GM21381 (cell line): ENCODE results near the gene RPL26.
"Not testable (repeated sequence)": the region's sequence is repeated elsewhere in the genome, so short reads cannot be mapped to it uniquely, and the experiment has no call there.

Experiments used
- ATAC-seq: cut with Tn5 transposase; IDR thresholded peaks from one replicate; pipeline ENCODE4 v1.9.1; 2021; ENCODE audit warnings: mild to moderate bottlenecking, moderate library complexity; ENCODE audit not compliant: unreplicated experiment

Gene RPL26

DNA sequence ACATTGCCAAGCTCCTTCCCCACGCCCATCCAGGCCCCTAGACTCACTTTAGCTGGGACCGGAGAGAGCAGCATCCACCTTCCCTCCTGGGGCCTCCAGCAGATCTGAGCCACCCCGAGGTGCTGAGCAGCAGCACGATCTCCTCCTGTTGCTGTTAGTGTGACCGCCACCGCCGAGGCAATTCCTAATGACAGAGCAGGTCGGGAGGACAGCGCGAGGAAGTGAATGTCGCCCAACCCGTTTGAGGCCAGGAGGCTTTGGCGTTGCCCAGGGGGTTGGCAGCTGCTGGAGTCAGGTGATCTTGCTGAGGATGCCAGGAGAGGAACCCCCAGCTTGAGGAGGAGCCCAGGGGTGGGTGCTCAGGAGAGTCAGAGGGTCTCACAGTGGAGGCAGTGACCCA lies 14.6 kb upstream of the RPL26 start, which contains the start of gene RNF222:
RNF222 (minus strand) TSS at position 192 of the 400 bp plus-strand sequence. CDS start 4,366 bp downstream, outside the sequence.
- ATAC-seq: no peak

DNA sequence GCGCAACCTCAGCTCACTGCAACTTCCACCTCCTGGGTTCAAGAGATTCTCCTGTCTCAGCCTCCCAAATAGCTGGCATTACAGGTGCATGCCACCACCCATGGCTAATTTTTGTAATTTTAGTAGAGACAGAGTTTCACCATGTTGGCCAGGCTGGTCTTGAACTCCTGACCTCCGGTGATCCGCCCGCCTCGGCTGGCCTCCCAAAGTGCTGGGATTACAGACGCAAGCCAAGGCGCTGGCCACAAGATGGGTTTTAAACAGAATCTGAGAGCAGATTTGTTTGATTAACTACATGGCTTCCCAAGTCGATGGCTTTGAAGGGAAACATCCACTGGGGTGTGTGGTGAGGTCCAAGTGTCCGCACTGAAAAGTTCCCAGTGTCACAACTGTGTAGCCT lies 11.5 kb upstream of the RPL26 start:
- not testable (repeated sequence) for ATAC-seq

DNA sequence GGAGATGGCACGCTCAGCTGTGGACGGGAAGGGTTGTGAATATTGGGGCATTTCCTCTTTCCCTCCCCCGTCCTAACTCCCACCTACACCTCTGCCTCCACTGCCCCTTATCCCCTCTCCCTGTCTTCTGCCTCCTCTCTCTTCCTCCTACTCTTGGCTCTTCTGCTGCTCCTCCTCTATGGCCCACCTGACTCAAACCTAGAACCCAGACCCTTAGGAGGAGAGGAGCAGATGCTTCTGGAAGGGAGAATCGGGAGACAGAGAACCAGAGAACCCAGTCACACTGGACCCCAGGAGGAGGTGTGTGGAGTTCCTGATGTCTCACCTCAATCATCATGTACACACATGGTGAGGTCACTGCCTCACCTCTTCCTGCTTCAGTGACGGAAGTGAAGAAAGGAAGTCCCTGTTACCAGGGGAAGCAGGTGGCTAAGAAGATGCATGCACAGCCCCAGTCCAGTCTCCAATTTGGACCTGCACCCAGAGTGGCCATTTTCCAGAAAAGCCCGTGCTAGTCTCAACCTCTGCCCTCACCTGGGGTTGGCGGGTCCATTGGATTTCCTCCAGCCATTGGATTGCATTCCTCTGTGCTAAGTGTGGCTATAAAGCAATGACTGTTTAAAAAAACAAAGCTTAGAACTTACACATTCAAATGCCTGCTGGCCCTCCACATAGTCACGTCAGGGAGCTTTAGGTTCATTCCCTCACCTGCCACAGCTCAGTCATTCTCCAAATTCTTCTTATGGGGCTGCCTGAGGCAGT lies 10.7 kb upstream of the RPL26 start:
- ATAC-seq: no peak

DNA sequence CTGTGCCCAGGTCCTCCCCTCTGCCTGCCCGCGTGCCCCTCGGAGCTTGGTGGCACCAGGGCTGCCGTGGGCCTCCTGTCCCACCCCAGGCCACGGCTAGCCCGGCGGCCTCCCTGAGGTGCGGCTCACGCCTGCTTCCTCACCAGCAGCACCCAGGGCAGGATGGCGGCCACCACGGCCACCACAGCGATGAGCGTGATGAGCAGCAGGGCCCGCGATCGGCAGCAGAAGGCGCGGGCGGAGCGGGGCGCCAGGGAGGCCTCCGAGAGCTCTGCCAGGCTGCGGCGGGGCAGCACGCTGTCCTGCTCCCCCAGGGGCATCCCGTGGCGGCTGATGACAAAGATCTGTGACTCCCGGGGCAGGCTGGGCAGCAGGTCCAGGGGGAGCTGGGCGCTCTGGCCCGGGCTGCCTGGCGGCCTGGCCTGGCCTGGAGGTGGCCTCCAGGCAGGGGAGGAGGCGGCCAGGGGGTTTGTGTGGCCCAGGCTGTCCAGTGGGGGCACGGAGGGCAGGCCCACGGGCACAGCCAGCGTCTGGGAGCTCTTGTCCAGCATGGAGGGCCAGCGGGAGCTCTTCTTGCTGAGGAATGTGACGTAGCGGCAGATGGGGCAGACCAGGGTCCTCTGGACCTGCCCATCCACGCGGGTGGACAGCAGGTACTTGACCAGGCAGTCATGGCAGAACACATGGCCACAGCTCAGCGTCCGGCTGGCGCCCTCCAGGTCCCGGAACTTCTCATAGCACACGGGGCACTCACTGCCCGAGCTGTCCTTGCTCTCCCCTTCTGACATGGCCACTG lies 9.9 kb upstream of the RPL26 start:
- no peak for ATAC-seq

DNA sequence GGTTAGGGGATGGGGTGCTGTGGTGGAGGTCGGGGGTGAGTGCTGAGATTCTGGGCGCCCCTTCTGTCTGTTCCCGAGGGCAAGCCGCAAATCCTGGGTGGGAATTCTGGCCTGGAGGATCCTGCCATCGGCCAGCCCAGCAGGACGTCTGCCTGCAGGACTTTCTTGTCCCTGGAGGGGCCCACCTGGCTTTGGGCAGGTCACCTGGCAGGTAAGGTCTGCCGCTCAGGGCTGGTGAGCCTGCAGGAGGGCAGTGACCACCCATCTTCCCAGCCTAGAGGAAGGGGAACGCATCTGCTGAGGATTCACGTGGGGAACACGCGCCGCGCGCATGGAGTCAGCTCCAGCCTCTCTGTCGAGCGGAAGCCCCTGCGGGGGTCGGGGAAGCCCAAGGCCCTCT lies 9.3 kb upstream of the RPL26 start:
- ATAC-seq: no peak

DNA sequence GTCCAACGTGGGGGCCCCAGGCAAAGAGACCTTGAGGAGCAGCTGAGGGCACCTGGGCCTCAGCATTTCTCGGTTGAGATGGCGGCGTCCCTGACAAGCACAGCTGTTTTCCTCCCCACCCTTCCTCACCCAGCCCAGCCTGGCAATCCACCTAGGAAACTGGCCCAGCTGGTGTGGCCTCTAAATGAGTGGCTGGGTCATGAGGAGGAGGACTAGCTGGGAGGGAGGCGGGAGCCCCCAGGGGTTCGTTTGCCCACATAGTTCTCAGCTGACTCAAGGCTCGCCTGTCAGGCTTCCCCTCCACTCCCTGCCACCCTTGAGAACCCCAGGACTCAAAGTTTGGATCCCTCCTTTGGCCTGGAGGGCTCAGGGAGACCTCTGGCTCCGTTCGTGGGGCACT lies 8.7 kb upstream of the RPL26 start:
- no peak for ATAC-seq

DNA sequence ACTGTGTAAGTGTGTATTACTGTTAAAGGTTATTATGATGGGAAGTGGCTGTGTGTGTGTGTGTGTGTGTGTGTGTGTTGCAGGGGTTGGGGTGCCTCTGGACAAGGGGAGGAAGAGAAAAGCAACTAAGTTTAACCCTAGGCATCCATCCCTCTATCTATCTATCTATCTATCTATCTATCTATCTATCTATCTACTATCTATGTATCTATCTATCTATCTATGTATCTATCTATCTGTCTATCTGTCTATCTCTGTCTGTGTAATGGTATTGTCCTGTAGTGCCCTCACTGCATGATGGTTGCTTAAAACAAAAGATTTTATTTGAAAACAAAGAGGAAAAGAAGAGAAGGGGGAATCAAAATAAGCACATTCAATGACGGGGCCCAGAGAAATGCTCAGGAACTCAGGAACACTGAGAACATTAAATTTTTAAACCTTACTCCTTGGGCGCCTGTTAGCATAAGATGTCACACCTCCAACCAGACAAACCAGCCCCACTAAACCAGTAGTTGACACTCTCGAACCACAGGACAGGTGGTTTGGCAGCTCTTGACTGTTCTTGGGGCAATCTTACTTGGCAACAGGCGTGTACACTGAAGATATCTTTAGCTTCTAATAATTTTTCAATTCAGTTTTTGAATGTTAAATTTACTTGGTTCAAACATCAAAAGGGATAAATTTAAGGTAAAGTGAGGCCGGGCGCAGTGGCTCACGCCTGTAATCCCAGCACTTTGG lies 5.1 kb upstream of the RPL26 start:
- no peak for ATAC-seq

DNA sequence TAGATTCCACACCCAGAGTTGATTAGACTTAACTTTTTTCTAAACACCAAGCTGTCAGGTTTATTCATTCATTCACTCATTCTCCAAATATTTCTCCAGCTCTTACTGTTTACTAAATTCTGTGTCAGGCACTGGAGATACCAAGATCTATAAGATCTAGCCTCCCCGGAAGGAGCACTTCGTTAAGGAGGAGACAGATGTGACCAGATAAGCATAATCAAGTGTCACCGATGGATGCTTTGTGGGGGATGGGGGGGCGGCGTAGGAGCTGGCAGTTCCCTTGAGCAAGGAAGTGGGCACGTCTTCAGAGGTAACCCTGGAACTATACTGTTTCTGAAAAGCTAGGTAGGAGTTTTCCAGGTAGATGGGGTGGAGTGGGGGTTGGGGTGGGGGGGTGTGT lies 3.8 kb upstream of the RPL26 start:
- no peak for ATAC-seq

DNA sequence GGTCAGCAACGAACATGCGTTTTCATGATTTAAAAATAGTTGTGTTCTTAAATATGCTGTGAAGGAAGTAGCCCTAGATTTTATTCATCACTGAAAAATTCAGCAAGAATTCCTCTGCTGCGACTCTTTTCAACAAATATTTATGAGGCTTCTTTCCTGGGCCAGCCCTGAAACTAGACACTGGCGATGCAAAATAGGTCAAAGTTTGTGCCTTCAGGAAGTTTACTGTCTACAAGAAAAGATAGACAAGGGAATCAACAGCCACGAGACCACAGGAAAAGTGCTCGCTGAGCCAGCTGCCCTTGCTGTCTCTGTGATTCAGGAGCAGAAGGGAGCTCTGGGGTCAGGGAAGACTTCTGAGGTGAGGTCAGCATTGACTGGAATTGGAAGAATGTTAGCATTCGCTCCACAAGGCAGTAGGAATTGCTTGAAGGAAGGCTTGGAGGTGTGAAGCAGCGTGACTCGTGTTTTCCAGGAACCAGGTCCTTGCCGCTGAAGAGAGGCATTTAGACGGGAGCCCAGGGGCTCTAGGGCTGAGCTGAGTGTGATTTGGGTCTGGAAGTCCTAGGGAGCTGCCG lies 1.9 kb upstream of the RPL26 start:
- no peak for ATAC-seq

DNA sequence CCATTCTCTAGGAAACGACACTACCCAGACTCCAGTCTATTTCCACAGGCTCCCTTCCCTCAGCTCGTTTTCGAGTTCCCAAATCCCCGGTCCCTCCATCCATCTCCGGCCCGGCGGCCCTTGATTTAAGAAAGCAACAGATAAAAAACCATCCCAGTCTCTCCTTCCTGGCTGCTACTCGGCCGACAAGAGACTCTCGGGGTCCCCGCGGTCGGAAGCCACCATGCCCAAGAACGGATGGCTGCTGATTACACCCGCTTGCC lies 182 bp downstream of the RPL26 start:
- no peak for ATAC-seq

DNA sequence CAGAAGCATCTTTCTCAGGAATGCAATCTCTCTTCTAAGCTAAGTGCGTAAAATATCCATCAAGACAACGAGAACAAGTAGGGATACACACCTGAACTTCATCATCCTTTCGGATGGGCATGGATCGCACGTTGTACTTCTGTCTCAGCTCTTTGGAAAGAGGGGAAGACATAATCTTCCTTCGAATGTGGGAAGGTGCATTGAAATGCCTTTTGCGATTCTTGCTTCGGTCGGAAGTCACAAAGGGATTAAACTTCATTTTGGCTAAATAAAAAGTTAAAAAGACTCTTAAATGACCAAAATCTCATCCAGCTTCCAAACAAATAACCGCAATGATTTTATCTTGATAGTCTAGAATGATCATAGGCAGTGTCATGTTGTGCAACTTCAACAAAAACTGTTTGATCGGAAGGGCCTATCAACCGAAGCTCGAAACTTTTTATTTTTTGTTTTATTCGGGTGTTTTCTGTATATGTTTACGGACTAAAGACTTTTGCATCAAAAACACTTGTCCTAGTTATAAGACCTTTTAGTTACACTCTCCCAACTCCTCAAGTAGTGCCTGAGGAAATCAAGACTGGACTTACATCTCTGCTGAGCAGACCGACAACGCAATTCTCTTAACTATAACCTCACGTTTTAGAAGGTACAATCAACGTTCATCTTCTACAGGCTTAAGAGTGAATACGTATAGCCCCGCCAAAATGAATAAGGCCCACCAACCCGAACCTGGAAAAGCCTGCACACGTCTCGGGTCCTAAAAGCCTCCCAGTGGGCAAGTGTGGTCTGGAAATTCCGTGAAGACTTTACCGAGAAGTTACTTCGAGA lies 727 bp downstream of the RPL26 start:
- no peak for ATAC-seq

DNA sequence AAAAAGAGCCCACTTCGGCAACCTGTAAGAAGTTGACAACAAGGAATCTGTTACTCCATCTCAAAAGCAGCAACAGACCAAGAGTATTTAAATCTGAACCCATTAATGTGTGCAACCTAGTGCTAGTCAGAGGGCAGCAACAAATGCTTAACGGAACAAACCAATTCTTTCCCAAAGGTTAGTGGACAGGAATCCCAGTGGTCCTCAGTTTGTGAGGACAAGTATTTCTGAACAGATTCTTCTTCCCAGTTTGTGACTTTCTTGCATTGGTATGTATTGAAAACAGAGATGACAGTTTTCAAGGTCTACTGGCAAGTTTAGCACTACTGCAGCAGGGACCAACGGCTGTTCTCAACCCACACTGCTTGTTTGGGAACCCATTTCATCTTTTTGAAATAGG lies 2.9 kb downstream of the RPL26 start:
- no peak for ATAC-seq

DNA sequence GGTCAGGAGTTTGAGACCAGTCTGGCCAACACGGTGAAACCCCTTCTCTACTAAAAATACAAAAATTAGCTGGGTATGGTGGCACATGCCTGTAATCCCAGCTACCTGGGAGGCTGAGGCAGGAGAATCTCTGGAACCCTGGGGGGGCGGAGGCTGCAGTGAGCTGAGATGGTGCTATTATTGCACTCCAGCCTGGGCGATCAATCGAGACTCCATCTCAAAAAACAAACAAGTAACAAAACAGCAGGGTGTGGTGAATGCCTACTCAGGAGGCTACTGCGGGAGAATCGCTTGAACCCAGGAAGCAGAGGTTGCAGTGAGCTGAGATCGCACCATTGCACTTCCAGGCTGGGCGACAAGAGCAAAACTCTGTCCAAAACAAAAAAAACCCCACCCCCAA lies 4.9 kb downstream of the RPL26 start:
- not testable (repeated sequence) for ATAC-seq

DNA sequence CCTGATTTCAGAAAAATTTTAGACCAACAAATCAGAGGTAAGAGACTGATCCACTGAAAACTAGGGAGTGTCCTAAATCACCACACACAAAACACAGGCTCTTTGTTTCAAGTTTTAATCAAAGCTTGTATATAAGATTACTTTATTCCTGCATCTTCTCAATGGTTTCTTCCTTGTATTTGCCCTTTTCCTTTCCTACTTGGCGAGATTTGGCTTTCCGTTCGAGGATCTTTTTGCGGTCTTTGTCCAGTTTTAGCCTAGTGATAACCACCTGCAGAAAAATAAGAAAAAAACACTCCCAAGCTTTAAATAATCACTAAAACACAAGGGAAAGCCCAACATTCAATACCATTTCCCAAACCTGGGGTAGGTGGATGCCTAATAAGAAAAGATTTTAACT lies 5.6 kb downstream of the RPL26 start:
- no peak for ATAC-seq

DNA sequence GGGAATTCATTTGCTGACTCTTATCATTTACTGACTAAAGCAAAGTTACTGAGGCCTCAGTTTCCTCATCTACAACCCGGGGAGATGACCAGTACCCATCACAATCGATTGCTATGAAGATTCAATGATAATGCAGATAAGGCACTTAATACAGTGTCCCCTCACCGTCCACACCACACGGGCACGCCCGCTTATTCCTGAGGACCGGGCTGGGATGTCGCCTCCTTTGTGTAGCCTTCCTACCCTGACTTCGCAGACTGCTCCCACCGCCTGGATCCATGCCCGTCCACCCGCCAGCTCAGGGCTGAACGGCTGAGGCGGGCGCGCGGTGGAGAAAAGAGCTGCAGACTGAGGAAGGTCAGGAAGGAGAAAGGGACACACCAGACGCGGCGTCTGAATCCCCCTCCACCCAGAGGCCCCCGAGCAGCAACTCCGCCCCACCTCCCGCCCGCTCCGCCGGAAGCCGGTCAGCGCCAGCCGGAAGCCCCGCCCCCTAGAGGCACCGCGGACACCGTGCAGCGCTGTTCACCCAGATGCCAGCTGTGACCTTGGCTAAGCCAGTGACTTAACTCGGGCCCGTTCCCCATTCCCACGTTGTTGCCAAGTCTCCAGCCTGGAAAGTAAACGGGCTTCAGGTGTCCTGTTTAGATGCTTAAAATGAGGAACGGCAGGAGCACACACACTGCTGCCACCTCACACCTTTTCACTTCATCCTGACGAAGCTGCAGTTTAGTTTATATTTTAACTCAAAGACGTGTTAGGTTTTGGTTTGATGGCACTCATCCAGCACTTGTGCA lies 6.5 kb downstream of the RPL26 start, which contains the start of gene KRABD2:
KRABD2 (minus strand) TSS at position 434 of the 797 bp plus-strand sequence.
- peak; percentile 81 for ATAC-seq

DNA sequence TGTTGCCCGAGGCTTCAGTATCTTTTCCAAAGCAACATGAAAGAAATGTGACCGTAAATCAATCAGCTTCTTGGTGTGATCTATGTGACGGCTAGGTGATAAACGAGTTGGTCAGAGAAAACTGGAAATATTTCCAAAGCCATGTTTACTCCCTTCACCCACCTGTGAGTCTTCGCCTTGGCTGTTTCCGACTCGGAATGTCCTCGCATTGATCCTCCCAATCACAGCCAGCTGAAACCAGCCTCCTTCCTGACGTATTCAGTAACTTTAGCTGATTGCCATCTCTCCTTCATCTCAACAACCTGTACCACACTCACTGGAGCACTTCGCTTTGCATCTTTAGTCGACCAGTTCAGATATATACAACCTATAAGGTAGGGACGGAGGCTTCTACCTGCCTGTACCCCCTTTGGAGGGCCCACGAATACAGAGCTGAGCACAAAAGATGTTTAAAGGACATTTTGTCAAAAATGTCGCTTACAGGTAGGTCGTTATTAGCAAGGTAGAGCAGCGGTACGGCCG lies 7.2 kb downstream of the RPL26 start:
- no peak for ATAC-seq

DNA sequence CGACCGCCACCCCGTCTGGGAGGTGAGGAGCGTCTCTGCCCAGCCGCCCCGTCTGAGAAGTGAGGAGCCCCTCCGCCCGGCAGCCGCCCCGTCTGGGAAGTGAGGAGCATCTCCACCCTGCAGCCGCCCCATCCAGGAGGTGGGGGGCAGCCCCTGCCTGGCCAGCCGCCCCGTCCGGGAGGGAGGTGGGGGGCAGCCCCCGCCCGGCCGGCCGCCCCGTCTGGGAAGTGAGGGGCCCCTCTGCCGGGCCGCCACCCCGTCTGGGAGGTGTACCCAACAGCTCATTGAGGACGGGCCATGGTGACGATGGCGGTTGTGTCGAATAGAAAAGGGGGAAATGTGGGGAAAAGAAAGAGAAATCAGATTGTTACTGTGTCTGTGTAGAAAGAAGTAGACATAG lies 9.1 kb downstream of the RPL26 start:
- not testable (repeated sequence) for ATAC-seq

DNA sequence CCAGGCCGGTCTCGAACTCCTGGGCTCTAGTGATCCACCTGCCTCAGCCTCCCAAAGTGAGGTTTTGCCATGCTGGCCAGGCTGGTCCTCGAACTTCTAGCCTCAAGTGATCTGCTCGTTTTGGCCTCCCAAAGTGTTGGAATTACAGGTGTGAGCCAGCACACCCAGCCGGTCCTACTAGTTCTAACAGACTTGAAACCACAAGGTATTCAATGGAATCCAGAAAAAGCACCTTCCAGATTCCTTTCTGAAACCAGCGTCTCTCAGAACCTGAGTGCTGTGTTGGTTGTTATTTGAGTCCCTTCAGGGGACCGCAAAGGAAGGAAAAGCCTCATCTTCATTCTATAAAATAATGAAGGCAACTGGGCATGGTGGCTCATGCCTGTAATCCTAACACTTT lies 10.6 kb downstream of the RPL26 start:
- no peak for ATAC-seq

DNA sequence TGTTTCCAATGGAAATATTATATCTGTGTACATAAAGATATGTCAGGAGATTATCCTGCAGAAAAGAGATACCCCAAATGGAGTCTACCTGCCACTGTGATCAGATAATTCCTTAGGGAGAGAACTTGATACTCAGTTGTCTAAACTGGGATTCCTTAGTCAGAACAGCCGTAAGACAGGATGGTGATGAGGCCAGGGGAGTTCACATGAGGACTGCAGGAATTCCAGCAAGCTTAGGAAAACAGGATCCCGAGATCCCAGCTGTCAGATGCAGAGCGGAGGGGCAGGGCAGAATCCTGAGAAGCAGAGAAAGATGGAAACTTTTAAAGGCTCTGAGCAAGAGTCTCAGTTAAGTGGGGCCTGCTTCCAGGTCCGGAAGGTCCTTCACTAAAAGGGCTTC lies 11.2 kb downstream of the RPL26 start:
- no peak for ATAC-seq
